Activated CD8-positive, alpha-beta T cell treated with anti-CD3 and anti-CD28 coated beads for 36 hours (primary cell): Measurements from ENCODE around the gene METTL1. TPM values are rescaled to one million over a fixed set of nuclear protein-coding genes. Genes with fewer than 3 reads are reported as not detected.

Experiments
- ATAC-seq: fragments of 200-7000 bp; cut with Tn5 transposase; one replicate; pipeline ENCODE4 v1.10.0; 2021; ENCODE audit warnings: mild to moderate bottlenecking, moderate library complexity
- CTCF ChIA-PET: fragments of 350-600 bp; sonication (Branson Sonifier 250); formaldehyde crosslinking; loops from one replicate; lab custom pipeline; 2021; ENCODE audit warnings: antibody characterized with exemption; lab: Charles Lee
- POLR2A ChIA-PET: fragments of 350-600 bp; sonication (Branson Sonifier 250); formaldehyde crosslinking; loops from one replicate; lab custom pipeline; 2021; ENCODE audit warnings: antibody characterized with exemption; lab: Charles Lee
- DNase-seq: peaks from one replicate; pipeline ENCODE4 v3.0.0-alpha.2; 2020
- H3K27ac Mint-ChIP-seq: one replicate; pipeline ENCODE4 v1.8.0; 2021; ENCODE audit warnings: mild to moderate bottlenecking, mixed read lengths
- H3K27me3 Mint-ChIP-seq: one replicate; pipeline ENCODE4 v1.8.0; 2021; ENCODE audit warnings: mixed read lengths
- H3K36me3 Mint-ChIP-seq: one replicate; pipeline ENCODE4 v1.8.0; 2021; ENCODE audit warnings: low read depth, mixed read lengths
- H3K4me1 Mint-ChIP-seq: one replicate; pipeline ENCODE4 v1.8.0; 2021; ENCODE audit warnings: low read depth, mixed read lengths
- H3K4me3 Mint-ChIP-seq: one replicate; pipeline ENCODE4 v1.8.0; 2021; ENCODE audit warnings: mild to moderate bottlenecking, moderate library complexity, mixed read lengths
- H3K9me3 Mint-ChIP-seq: one replicate; pipeline ENCODE4 v1.8.0; 2021; ENCODE audit warnings: mixed read lengths
- CTCF ChIP-seq: fragments of 200-600 bp; IDR thresholded peaks from one replicate; pipeline ENCODE4 v1.8.0; 2022; ENCODE audit warnings: antibody characterized with exemption, mild to moderate bottlenecking
- intact Hi-C: fragments of 100-400 bp; cut with micrococcal nuclease; formaldehyde crosslinking; loops from one replicate; pipeline ENCODE4 v1.10.0; 2022
- total RNA-seq, 2 experiments: library from RNA; stranded (reverse); gene quantifications; one replicate each; pipeline ENCODE4 v1.2.3, GENCODE V29; 2021

The METTL1 gene
- total RNA-seq, 2 experiments from 2014 or later: 29.6 to 34.1 TPM

DNA sequence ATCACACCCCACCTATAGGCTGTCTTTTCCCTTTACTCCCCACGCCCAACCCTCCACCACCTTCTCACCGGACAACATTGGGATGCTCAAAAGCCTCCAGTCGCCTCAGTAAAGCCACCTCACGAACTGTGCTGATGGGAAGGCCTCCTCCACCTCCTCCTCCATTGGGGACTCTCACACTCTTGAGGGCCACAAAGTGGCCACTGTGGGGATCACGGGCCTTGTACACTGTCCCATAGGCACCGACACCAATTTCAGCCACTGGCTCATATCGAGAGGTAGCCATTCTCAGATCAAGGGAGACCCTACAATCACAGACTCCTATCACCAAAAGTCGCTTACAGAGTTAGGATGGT, 20.5 kb downstream of the METTL1 start:
- peak overlapping the region; percentile 86 for H3K4me3 Mint-ChIP-seq
- no peak for ATAC-seq
- H3K27me3 Mint-ChIP-seq: no peaks in the 10 kb centered on the region
- intact Hi-C loops: no loop called here
- DNase-seq: no peak
- CTCF ChIA-PET: interaction anchor here (0.8 to 1.3 kb wide), 3 partner anchors 10 to 31 kb away, joined by 3 to 8 read pairs (median 6); partner anchors contain the start of gene TSFM
- POLR2A ChIA-PET: interaction anchor here (1.0 to 1.2 kb wide), 2 partner anchors 10 to 15 kb away, joined by 4 to 11 read pairs; partner anchors contain the start of gene CYP27B1
- TF ChIP-seq CTCF: no peak
- peaks cover 45% of the 10 kb centered on the region for H3K36me3 Mint-ChIP-seq
- H3K27ac Mint-ChIP-seq: peak overlapping the region; percentile 94
- no peaks in the 10 kb centered on the region for H3K9me3 Mint-ChIP-seq
- peaks cover 47% of the 10 kb centered on the region for H3K4me1 Mint-ChIP-seq

GRCh38 chr12:57750561-57751431, 21.1 kb downstream of the METTL1 start:
- no peaks in the 10 kb centered on the region for H3K9me3 Mint-ChIP-seq
- H3K27ac Mint-ChIP-seq: peak overlapping the region; percentile 94
- ChIA-PET CTCF (interaction anchor here (1.3 kb wide), 1 partner anchor 9 kb away, joined by 6 read pairs; no protein-coding TSS in a partner anchor), POLR2A (no interaction called here)
- ATAC-seq: no peak
- TF ChIP-seq CTCF: no peak
- no peak for DNase-seq
- H3K36me3 Mint-ChIP-seq: peaks cover 48% of the 10 kb centered on the region
- H3K4me1 Mint-ChIP-seq: peaks cover 45% of the 10 kb centered on the region
- no peaks in the 10 kb centered on the region for H3K27me3 Mint-ChIP-seq
- H3K4me3 Mint-ChIP-seq: peak overlapping the region; percentile 86
- intact Hi-C loops: no loop called here

DNA sequence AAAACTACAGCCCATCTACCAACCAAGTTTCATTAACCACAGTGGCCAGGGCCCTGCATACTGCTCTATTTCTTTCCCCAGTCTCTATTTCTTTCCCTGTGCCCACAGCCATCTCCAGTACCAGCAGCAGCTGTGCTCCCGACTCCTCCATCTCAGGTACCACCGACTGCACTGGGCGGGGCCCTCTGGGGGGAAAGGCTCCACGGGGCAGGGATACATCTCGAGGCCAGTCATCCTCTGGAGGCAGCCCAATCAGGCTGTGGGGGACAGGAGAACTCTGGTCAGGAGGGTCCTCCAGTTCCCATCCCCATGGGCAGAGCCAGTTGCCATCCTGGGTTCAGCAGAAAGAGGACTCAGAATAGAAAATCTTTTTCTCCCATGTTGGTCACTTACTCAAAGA, 22.8 kb downstream of the METTL1 start:
- H3K36me3 Mint-ChIP-seq: peaks cover 58% of the 10 kb centered on the region
- H3K27ac Mint-ChIP-seq: peak overlapping the region; percentile 66
- intact Hi-C loops: no loop called here
- ChIA-PET CTCF (interaction anchor here (0.8 kb wide), 1 partner anchor 10 kb away, joined by 4 read pairs; no protein-coding TSS in a partner anchor), POLR2A (interaction anchor here (0.7 kb wide), 1 partner anchor 8 kb away, joined by 3 read pairs; no protein-coding TSS in a partner anchor)
- H3K4me1 Mint-ChIP-seq: peaks cover 54% of the 10 kb centered on the region
- no peaks in the 10 kb centered on the region for H3K27me3 Mint-ChIP-seq
- TF ChIP-seq CTCF: no peak
- no peak overlapping the region for H3K4me3 Mint-ChIP-seq
- DNase-seq (no peak), ATAC-seq (no peak)
- no peaks in the 10 kb centered on the region for H3K9me3 Mint-ChIP-seq

DNA sequence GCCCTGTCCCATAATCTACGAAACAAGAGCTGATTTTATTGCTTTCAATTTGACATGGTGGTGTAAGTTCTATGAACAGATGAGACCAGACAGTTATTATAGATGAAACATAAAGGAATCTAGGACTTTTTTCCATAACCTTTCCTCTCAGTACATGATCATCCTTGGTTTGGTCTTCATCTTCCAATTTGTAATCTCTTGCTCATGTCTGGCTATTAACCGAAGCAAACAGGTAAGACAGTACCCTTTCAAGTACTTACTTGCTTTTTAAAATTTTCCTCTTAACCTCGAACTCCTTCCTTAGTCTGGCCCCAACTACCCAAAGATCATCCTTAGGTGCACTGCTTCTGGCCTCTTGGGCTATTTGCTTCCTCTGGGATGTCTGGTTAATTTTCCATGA, 25.9 kb downstream of the METTL1 start:
- H3K9me3 Mint-ChIP-seq: no peaks in the 10 kb centered on the region
- DNase-seq (no peak), ATAC-seq (no peak)
- POLR2A ChIA-PET: interaction anchor here (1.2 to 3.1 kb wide), 3 partner anchors 10 to 39 kb away, joined by 3 to 9 read pairs (median 7); no protein-coding TSS in a partner anchor
- H3K4me3 Mint-ChIP-seq: peak overlapping the region; percentile 92
- H3K27ac Mint-ChIP-seq: peak overlapping the region; percentile 94
- H3K4me1 Mint-ChIP-seq: peaks cover 47% of the 10 kb centered on the region
- intact Hi-C loops: no loop called here
- H3K36me3 Mint-ChIP-seq: peaks cover 49% of the 10 kb centered on the region
- no peaks in the 10 kb centered on the region for H3K27me3 Mint-ChIP-seq
- CTCF ChIA-PET: interaction anchor here (2.6 kb wide), 1 partner anchor 10 kb away, joined by 13 read pairs; no protein-coding TSS in a partner anchor
- no peak for TF ChIP-seq CTCF
